Keratinocyte (primary cell): ENCODE measurements around the gene TUBA4B. TPM values are rescaled to one million over a fixed set of nuclear protein-coding genes. Genes with fewer than 3 reads are reported as not detected.

Experiments used
- DNase-seq: peaks from one replicate; pipeline ENCODE4 v3.0.0-alpha.2; 2011; ENCODE audit warnings: low read depth, missing footprints, low spot score
- FAIRE-seq: peaks from 2 replicates; lab custom pipeline; 2011; peaks lifted over from hg19 to GRCh38; lab: Jason Lieb, UNC
- H2AFZ ChIP-seq: 2 replicates; pipeline ENCODE4 v1.6.0; 2012; ENCODE audit warnings: low read length, control low read depth, inconsistent platforms; ENCODE audit not compliant: control insufficient read depth
- H3K27ac ChIP-seq: 2 replicates; pipeline ENCODE4 v1.5.1; 2011; ENCODE audit warnings: low read length; ENCODE audit not compliant: control insufficient read depth, insufficient read depth
- H3K27me3 ChIP-seq: 3 replicates; pipeline ENCODE4 v1.6.0; 2011; ENCODE audit warnings: low read length; ENCODE audit not compliant: control insufficient read depth, insufficient read depth; ENCODE audit errors: extremely low read depth
- H3K36me3 ChIP-seq, 2 experiments: 2 replicates in 1 of 2; 3 replicates in 1 of 2; pipeline ENCODE4 v1.5.1; 2011; ENCODE audit warnings: low read length in 2 of 2, mild to moderate bottlenecking in 1 of 2; ENCODE audit not compliant: control insufficient read depth in 2 of 2, insufficient read depth in 2 of 2; ENCODE audit errors: extremely low read depth in 1 of 2
- H3K4me1 ChIP-seq: 3 replicates; pipeline ENCODE4 v1.5.1; 2011; ENCODE audit warnings: low read length; ENCODE audit not compliant: control insufficient read depth, insufficient read depth; ENCODE audit errors: extremely low read depth
- H3K4me2 ChIP-seq: 3 replicates; pipeline ENCODE4 v1.6.0; 2011; ENCODE audit warnings: low read depth, low read length; ENCODE audit not compliant: control insufficient read depth, insufficient read depth; ENCODE audit errors: extremely low read depth
- H3K4me3 ChIP-seq, 3 experiments: fragments of 200-600 bp in 1 of 3; sonication (generic) in 1 of 3; 2 replicates in 2 of 3; 3 replicates in 1 of 3; pipeline ENCODE4 v1.5.1; 2011 to 2016; ENCODE audit warnings: low read length in 3 of 3, mild to moderate bottlenecking in 3 of 3, control low read depth in 2 of 3, inconsistent platforms in 1 of 3, low read depth in 1 of 3, mixed read lengths in 1 of 3, mixed run types in 1 of 3, moderate library complexity in 1 of 3; ENCODE audit not compliant: control insufficient read depth in 2 of 3, insufficient read depth in 2 of 3; ENCODE audit errors: extremely low read depth in 1 of 3
- H3K79me2 ChIP-seq: 2 replicates; pipeline ENCODE4 v1.6.0; 2012; ENCODE audit warnings: low read length; ENCODE audit not compliant: control insufficient read depth, insufficient read depth
- H3K9ac ChIP-seq: 3 replicates; pipeline ENCODE4 v1.6.0; 2011; ENCODE audit warnings: low read length; ENCODE audit not compliant: control insufficient read depth, insufficient read depth; ENCODE audit errors: extremely low read depth
- H3K9me1 ChIP-seq: 3 replicates; pipeline ENCODE4 v1.6.0; 2011; ENCODE audit warnings: low read length; ENCODE audit not compliant: control insufficient read depth, insufficient read depth; ENCODE audit errors: extremely low read depth
- H3K9me3 ChIP-seq: 2 replicates; pipeline ENCODE4 v1.5.1; 2012; ENCODE audit warnings: low read depth, low read length; ENCODE audit not compliant: control insufficient read depth
- H4K20me1 ChIP-seq: 3 replicates; pipeline ENCODE4 v1.6.0; 2011; ENCODE audit warnings: low read length; ENCODE audit not compliant: control insufficient read depth, insufficient read depth; ENCODE audit errors: extremely low read depth
- EZH2 ChIP-seq: IDR thresholded peaks from one replicate; pipeline ENCODE4 v1.6.1; 2012; ENCODE audit warnings: inconsistent platforms, mild to moderate bottlenecking, low read length, moderate library complexity
- dilution Hi-C: fragments of 300-500 bp; cut with MboI; formaldehyde crosslinking; loops from one replicate; pipeline ENCODE4 v1.7.0; 2020; ENCODE audit warnings: low sequenced_read_pairs; ENCODE audit not compliant: extremely low pct_ligation_motif_present
- polyA plus RNA-seq, 5 experiments: library from polyadenylated mRNA; depleted of rRNA in 3 of 5; stranded (reverse) in 3 of 5; stranded (forward) in 1 of 5; unstranded in 1 of 5; fragments of >200 nt; gene quantifications; 1 replicate in 1 of 5; 2 replicates in 3 of 5; 3 replicates in 1 of 5; pipeline versions ENCODE4 v1.2.1 to v1.2.3, GENCODE V29; 2011 to 2012; ENCODE audit warnings: missing spikeins in 2 of 5, low read depth in 1 of 5, low replicate concordance in 1 of 5
- TF ChIP-seq, protein P1 (sequence below), 3 experiments: IDR thresholded peaks in 1 of 3; conservative IDR thresholded peaks in 1 of 3; optimal IDR thresholded peaks in 1 of 3; 2 replicates in 2 of 3; 3 replicates in 1 of 3; pipeline versions ENCODE3 to v1.5.1; 2011; ENCODE audit warnings: low read length in 3 of 3, mild to moderate bottlenecking in 3 of 3, moderate library complexity in 2 of 3, control low read depth in 1 of 3, inconsistent platforms in 1 of 3; ENCODE audit not compliant: insufficient read depth in 2 of 3; ENCODE audit errors: extremely low read depth in 1 of 3

TUBA4B gene
- polyA plus RNA-seq, 1 donor (not counting 4 experiments of a cell fraction or from before 2014, with no cell fraction given) = not detected

DNA sequence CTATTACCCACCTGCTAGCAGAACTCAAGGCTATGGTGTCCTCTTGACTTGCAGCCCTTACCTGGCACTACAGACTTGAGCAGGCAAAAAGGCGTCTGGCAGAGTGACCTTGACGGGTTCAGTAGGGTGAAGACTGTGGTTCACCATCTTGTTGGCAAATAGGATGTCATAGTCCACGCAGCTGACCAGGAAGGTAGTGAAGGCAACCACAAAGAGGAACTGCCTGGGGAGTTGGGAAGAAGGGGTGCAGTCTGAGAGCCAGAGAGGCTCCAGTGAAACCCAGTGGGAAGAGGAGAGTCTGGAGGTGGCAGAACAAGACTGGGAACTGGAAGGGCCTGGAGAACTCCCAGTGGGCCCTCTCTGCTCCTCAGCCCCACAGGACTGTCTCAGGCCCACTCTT is 27.7 kb upstream of the TUBA4B start:
- no peak overlapping the region for H2AFZ ChIP-seq
- FAIRE-seq (no peak), DNase-seq (no peak)
- no peak overlapping the region for H3K27ac ChIP-seq
- no peak overlapping the region for H3K4me3 ChIP-seq
- dilution Hi-C loops = no loop called here
- H3K9ac ChIP-seq = no peak overlapping the region
- H3K79me2 ChIP-seq = peaks cover 25% of the 10 kb centered on the region
- peaks cover 31 to 41% of the 10 kb centered on the region in 2 experiments for H3K36me3 ChIP-seq
- H3K4me1 ChIP-seq = peaks cover 15% of the 10 kb centered on the region
- H3K27me3 ChIP-seq = no peaks in the 10 kb centered on the region
- H4K20me1 ChIP-seq = no peaks in the 10 kb centered on the region
- TF ChIP-seq, protein P1, sequence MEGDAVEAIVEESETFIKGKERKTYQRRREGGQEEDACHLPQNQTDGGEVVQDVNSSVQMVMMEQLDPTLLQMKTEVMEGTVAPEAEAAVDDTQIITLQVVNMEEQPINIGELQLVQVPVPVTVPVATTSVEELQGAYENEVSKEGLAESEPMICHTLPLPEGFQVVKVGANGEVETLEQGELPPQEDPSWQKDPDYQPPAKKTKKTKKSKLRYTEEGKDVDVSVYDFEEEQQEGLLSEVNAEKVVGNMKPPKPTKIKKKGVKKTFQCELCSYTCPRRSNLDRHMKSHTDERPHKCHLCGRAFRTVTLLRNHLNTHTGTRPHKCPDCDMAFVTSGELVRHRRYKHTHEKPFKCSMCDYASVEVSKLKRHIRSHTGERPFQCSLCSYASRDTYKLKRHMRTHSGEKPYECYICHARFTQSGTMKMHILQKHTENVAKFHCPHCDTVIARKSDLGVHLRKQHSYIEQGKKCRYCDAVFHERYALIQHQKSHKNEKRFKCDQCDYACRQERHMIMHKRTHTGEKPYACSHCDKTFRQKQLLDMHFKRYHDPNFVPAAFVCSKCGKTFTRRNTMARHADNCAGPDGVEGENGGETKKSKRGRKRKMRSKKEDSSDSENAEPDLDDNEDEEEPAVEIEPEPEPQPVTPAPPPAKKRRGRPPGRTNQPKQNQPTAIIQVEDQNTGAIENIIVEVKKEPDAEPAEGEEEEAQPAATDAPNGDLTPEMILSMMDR (optimal IDR thresholded peaks at IDR 0.05 in 1 of 3, IDR thresholded peaks at IDR 0.05 in 1 of 3, conservative IDR thresholded peaks at IDR 0.05 in 1 of 3; ENCODE audit: extremely low read depth in 1 of 3, insufficient read depth in 2 of 3, low read length in 3 of 3) = no peak
- TF ChIP-seq EZH2 = no peak
- no peak overlapping the region for H3K4me2 ChIP-seq
- no peaks in the 10 kb centered on the region for H3K9me3 ChIP-seq
- H3K9me1 ChIP-seq = peaks cover 3% of the 10 kb centered on the region

DNA sequence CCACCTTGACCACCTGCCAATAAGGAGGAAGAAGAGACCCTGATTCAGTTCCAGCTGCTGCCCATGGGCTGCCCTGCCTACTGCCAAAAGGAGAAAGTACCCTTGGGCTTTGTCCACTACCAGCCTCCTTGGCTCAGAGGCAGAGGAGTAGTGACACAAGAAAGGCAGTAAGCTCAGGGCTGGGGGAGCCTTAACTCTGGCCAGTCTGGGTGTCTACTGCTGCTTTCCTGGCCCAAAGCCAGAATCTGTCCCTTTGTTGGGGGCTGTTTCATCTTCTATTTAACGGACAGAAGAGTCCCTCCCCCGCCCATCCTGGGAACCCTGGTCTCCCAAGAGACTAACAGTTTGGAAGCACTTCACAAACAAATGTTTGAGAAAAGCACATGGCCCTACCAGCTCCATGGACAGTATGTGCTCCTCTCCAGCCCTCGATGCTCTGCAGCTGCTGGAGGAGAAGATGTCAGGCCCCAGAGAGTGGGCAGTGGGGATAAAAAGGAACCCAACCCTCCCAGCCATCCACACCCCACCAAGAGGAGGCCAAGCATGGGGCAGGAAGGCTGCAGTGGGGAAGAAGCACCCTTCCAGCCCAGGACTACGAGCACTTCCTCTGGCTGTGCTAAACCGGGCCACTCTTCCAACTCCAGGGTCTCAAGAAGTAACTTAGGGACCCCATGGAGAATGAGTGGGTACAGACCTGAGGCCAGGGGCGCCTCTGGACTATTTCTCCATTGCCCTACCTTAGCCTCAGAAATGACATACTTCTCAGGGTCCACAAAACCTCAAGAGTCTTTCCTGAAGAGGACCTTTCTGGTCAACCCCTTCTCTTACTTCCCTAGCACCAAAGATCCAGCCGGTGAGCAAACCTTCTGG is 24.8 kb upstream of the TUBA4B start:
- peak overlapping the region; percentile 74 to 97 (median 90) for H3K4me3 ChIP-seq
- no peaks in the 10 kb centered on the region for H3K27me3 ChIP-seq
- H3K9me1 ChIP-seq = peaks cover 3% of the 10 kb centered on the region
- TF ChIP-seq, protein P1 (optimal IDR thresholded peaks at IDR 0.05 in 1 of 3, IDR thresholded peaks at IDR 0.05 in 1 of 3, conservative IDR thresholded peaks at IDR 0.05 in 1 of 3; ENCODE audit: extremely low read depth in 1 of 3, insufficient read depth in 2 of 3, low read length in 3 of 3) = no peak
- TF ChIP-seq EZH2 = no peak
- H4K20me1 ChIP-seq = no peaks in the 10 kb centered on the region
- peaks cover 19% of the 10 kb centered on the region for H3K4me1 ChIP-seq
- peak overlapping the region; percentile 99 for H3K4me2 ChIP-seq
- FAIRE-seq (no peak), DNase-seq (no peak)
- no peaks in the 10 kb centered on the region for H3K9me3 ChIP-seq
- H3K27ac ChIP-seq = peak overlapping the region; percentile 91
- H3K36me3 ChIP-seq = peaks cover 34 to 38% of the 10 kb centered on the region in 2 experiments
- dilution Hi-C loops = no loop called here
- H2AFZ ChIP-seq = peak overlapping the region; percentile 30
- H3K9ac ChIP-seq = peak overlapping the region; percentile 94
- H3K79me2 ChIP-seq = peaks cover 35% of the 10 kb centered on the region
